ENCODE measurements around the gene PGA3. TPM values are rescaled to one million over a fixed set of nuclear protein-coding genes. Genes with fewer than 3 reads are reported as not detected.
"Not testable (repeated sequence)": the region's sequence is repeated elsewhere in the genome, so short reads cannot be mapped to it uniquely, and the experiment has no call there.

Gene PGA3
- polyA plus RNA-seq, 1 donor: not detected

GRCh38 chr11:61210629-61211028, 7.3 kb downstream of the PGA3 start:
- not testable (repeated sequence) for DNase-seq

- DNase-seq: not testable (repeated sequence)
Observed at GRCh38 chr11:61211327-61211952, 8.1 kb downstream of the PGA3 start.

GRCh38 chr11:61212202-61212601, 8.9 kb downstream of the PGA3 start:
- not testable (repeated sequence) for DNase-seq

GRCh38 chr11:61213711-61214324, 10.5 kb downstream of the PGA3 start:
- not testable (repeated sequence) for DNase-seq

- not testable (repeated sequence) for DNase-seq
Observed at GRCh38 chr11:61218306-61218705, 15.0 kb downstream of the PGA3 start.

GRCh38 chr11:61219016-61219415, 15.7 kb downstream of the PGA3 start:
- DNase-seq: not testable (repeated sequence)

- not testable (repeated sequence) for DNase-seq
Observed at GRCh38 chr11:61222047-61222446, 18.7 kb downstream of the PGA3 start, which contains the start of gene PGA4. PGA4 (plus strand) TSS chr11:61222347; CDS start chr11:61222401, 54 bp downstream.

- DNase-seq: not testable (repeated sequence)
Observed at GRCh38 chr11:61222692-61223091, 19.4 kb downstream of the PGA3 start.

GRCh38 chr11:61226457-61227137, 23.3 kb downstream of the PGA3 start:
- not testable (repeated sequence) for DNase-seq

- DNase-seq: not testable (repeated sequence)
Observed at GRCh38 chr11:61229458-61229857, 26.1 kb downstream of the PGA3 start.

GRCh38 chr11:61231033-61231432, 27.7 kb downstream of the PGA3 start:
- not testable (repeated sequence) for DNase-seq

GRCh38 chr11:61231585-61231984, 28.3 kb downstream of the PGA3 start:
- DNase-seq: not testable (repeated sequence)

GRCh38 chr11:61232548-61233145, 29.3 kb downstream of the PGA3 start:
- DNase-seq: not testable (repeated sequence)

- DNase-seq: not testable (repeated sequence)
Observed at GRCh38 chr11:61237130-61237529, 33.8 kb downstream of the PGA3 start.

GRCh38 chr11:61240288-61240687, 37.0 kb downstream of the PGA3 start:
- DNase-seq: not testable (repeated sequence)

- not testable (repeated sequence) for DNase-seq
Observed at GRCh38 chr11:61240875-61241274, 37.6 kb downstream of the PGA3 start, which contains the start of gene PGA5. PGA5 (plus strand) TSS chr11:61241175; CDS start chr11:61241227, 52 bp downstream.

GRCh38 chr11:61241526-61241925, 38.2 kb downstream of the PGA3 start:
- DNase-seq: not testable (repeated sequence)

GRCh38 chr11:61245284-61245964, 42.1 kb downstream of the PGA3 start:
- not testable (repeated sequence) for DNase-seq

GRCh38 chr11:61248071-61248470, 44.8 kb downstream of the PGA3 start:
- DNase-seq: not testable (repeated sequence)

- not testable (repeated sequence) for DNase-seq
Observed at GRCh38 chr11:61249201-61249600, 45.9 kb downstream of the PGA3 start.

- DNase-seq: peak; percentile 77
Observed at GRCh38 chr11:61250796-61251765, 47.8 kb downstream of the PGA3 start.

All from hindlimb muscle (tissue), 1 donor.